K562 (cell line): ENCODE data around the gene FAM107B. TPM values are rescaled to one million over a fixed set of nuclear protein-coding genes. Genes with fewer than 3 reads are reported as not detected.

Source experiments
- ATAC-seq: fragments of 200-7000 bp; cut with Tn5 transposase; 3 replicates; pipeline ENCODE4 v1.9.1; 2020; ENCODE audit warnings: moderate library complexity
- BruUV-seq: library from RNA; stranded (reverse); fragments of 400-500 nt; replicated peaks from 2 replicates; lab custom pipeline; 2021; lab: Mats Ljungman, UMichigan
- CTCF ChIA-PET: fragments of 300-600 bp; formaldehyde crosslinking; extraction: SDS; loops from one replicate; lab custom pipeline; 2021; ENCODE audit warnings: low intra/inter-chr PET ratio; lab: Yijun Ruan, JAX
- POLR2A ChIA-PET: fragments of 300-600, 350-650 bp; sonication (Branson Sonifier 250); formaldehyde crosslinking; extraction: SDS; loops from one replicate; lab custom pipeline; 2021; ENCODE audit warnings: antibody characterized with exemption, inconsistent platforms; lab: Yijun Ruan, JAX
- DNase-seq, 4 experiments: peaks; one replicate each; pipeline versions ENCODE4 v3.0.0 to v3.0.0-alpha.2; 2011 to 2018; ENCODE audit warnings: low spot score in 3 of 4, mixed read lengths in 3 of 4; ENCODE audit errors: extremely low read depth in 1 of 4
- FAIRE-seq: peaks from 2 replicates; lab custom pipeline; 2011; peaks lifted over from hg19 to GRCh38; lab: Jason Lieb, UNC
- H2AFZ ChIP-seq: 2 replicates; pipeline ENCODE4 v1.6.0; 2011; ENCODE audit warnings: low read depth, low read length, control low read depth, inconsistent platforms
- H3K27ac ChIP-seq: fragments of 200-600 bp; 3 replicates; pipeline ENCODE4 v1.8.0; 2011; ENCODE audit warnings: low read depth, mild to moderate bottlenecking, control low read depth, inconsistent platforms, low read length, moderate library complexity, mixed read lengths; ENCODE audit errors: extremely low read depth
- H3K27me3 ChIP-seq, 2 experiments: fragments of 300-600 bp in 1 of 2; 2 replicates in 1 of 2; 3 replicates in 1 of 2; pipeline versions ENCODE4 v1.6.0 to v1.8.0; 2011; ENCODE audit warnings: inconsistent platforms in 2 of 2, low read length in 2 of 2, mild to moderate bottlenecking in 1 of 2, mixed read lengths in 1 of 2, moderate library complexity in 1 of 2; ENCODE audit not compliant: control insufficient read depth in 2 of 2, insufficient read depth in 2 of 2
- H3K36me3 ChIP-seq: fragments of 300-600 bp; 3 replicates; pipeline ENCODE4 v1.8.0; 2011; ENCODE audit warnings: mild to moderate bottlenecking, low read length, inconsistent platforms; ENCODE audit not compliant: control insufficient read depth, insufficient read depth
- H3K4me1 ChIP-seq, 2 experiments: fragments of 200-600 bp in 1 of 2; replicated peaks in 1 of 2; 2 replicates in 1 of 2; 3 replicates in 1 of 2; pipeline versions ENCODE4 v1.5.1 to v1.8.0; 2011; ENCODE audit warnings: inconsistent platforms in 2 of 2, low read length in 2 of 2, mild to moderate bottlenecking in 1 of 2, mixed read lengths in 1 of 2, moderate library complexity in 1 of 2; ENCODE audit not compliant: control insufficient read depth in 2 of 2, insufficient read depth in 2 of 2
- H3K4me2 ChIP-seq: 2 replicates; pipeline ENCODE4 v1.6.1; 2011; ENCODE audit warnings: low read length, control low read depth, inconsistent platforms, mixed read lengths; ENCODE audit not compliant: insufficient read depth
- H3K4me3 ChIP-seq: fragments of 200-600 bp; sonication (generic), shearing (Covaris generic); 2 replicates; pipeline ENCODE4 v1.5.1; 2016; ENCODE audit warnings: control low read depth, inconsistent platforms
- H3K79me2 ChIP-seq: fragments of 200-600 bp; 3 replicates; pipeline ENCODE4 v1.8.0; 2011; ENCODE audit warnings: low read length, inconsistent platforms; ENCODE audit not compliant: control insufficient read depth, insufficient read depth
- H3K9ac ChIP-seq, 2 experiments: 2 replicates each; pipeline versions ENCODE4 v1.6.0 to v1.6.1; 2011; ENCODE audit warnings: low read depth in 2 of 2, low read length in 2 of 2, control low read depth in 1 of 2, inconsistent platforms in 1 of 2, mild to moderate bottlenecking in 1 of 2, mixed read lengths in 1 of 2; ENCODE audit not compliant: insufficient read depth in 1 of 2
- H3K9me1 ChIP-seq: one replicate; pipeline ENCODE4 v1.6.0; 2011; ENCODE audit warnings: inconsistent platforms, mild to moderate bottlenecking, low read length, moderate library complexity; ENCODE audit not compliant: control insufficient read depth, insufficient read depth
- H3K9me3 ChIP-seq: replicated peaks from 2 replicates; pipeline ENCODE4 v1.5.1; 2011; ENCODE audit warnings: low read depth, low read length, inconsistent platforms; ENCODE audit not compliant: control insufficient read depth, insufficient read depth
- H4K20me1 ChIP-seq: replicated peaks from 2 replicates; pipeline ENCODE4 v1.6.1; 2011; ENCODE audit warnings: low read length, inconsistent platforms, mixed read lengths; ENCODE audit not compliant: control insufficient read depth, insufficient read depth
- BHLHE40 ChIP-seq: IDR thresholded peaks from 2 replicates; pipeline ENCODE4 v1.6.1; 2011; ENCODE audit warnings: low read length, improper control_type of control experiment
- CHD1 ChIP-seq: fragments of 200-600 bp; sonication (generic); IDR thresholded peaks from one replicate; pipeline ENCODE4 v1.6.1; 2012; ENCODE audit warnings: mild to moderate bottlenecking, moderate library complexity, low read length, inconsistent platforms
- CREM ChIP-seq: IDR thresholded peaks from 2 replicates; pipeline ENCODE4 v1.6.1; 2014; ENCODE audit warnings: antibody characterized with exemption, low read depth
- CXXC5 ChIP-seq: fragments of 250-450 bp; sonication (Bioruptor Pico); IDR thresholded peaks from 2 replicates; pipeline ENCODE4 v1.8.0; 2022; ENCODE audit warnings: inconsistent platforms, mild to moderate bottlenecking, moderate library complexity
- FOXJ2 ChIP-seq: fragments of 200-800 bp; sonication (Bioruptor generic); IDR thresholded peaks from 2 replicates; pipeline ENCODE4 v1.6.1; 2016; ENCODE audit warnings: missing genetic modification characterization, missing compliant biosample characterization
- GABPB1 ChIP-seq: sonication (generic); formaldehyde crosslinking; IDR thresholded peaks from 2 replicates; pipeline ENCODE4 v1.8.0; 2022; ENCODE audit warnings: mild to moderate bottlenecking, missing genetic modification reagents
- NFRKB ChIP-seq: fragments of 450-650 bp; IDR thresholded peaks from 2 replicates; pipeline ENCODE4 v1.6.1; 2016; ENCODE audit warnings: low read depth
- PTBP1 ChIP-seq: fragments of 200-400 bp; formaldehyde crosslinking; IDR thresholded peaks from 2 replicates; pipeline ENCODE4 v1.6.1; 2017; ENCODE audit warnings: low read depth, low read length
- TARDBP ChIP-seq: fragments of 450-650 bp; IDR thresholded peaks from 2 replicates; pipeline ENCODE4 v1.6.1; 2016
- ZNF217 ChIP-seq: sonication (generic); formaldehyde crosslinking; IDR thresholded peaks from 2 replicates; pipeline ENCODE4 v1.8.0; 2022; ENCODE audit warnings: mild to moderate bottlenecking, missing genetic modification reagents
- ZNF561 ChIP-seq: fragments of 450-650 bp; formaldehyde crosslinking; conservative IDR thresholded peaks from 2 replicates; pipeline ENCODE4 v1.4.0; 2020; ENCODE audit warnings: mild to moderate bottlenecking, moderate library complexity
- ZNF583 ChIP-seq: fragments of 250-450 bp; sonication (Bioruptor Pico); IDR thresholded peaks from 2 replicates; pipeline ENCODE4 v1.4.0; 2020
- WGBS: fragments of 100-300 bp; shearing (Covaris generic); methylation state at CpG from one replicate; pipeline ENCODE4 v1.1.6; 2016; ENCODE audit warnings: low coverage, mixed read lengths; ENCODE audit not compliant: insufficient coverage; ENCODE audit errors: missing lambda C conversion rate; 5-methylcytosine and 5-hydroxymethylcytosine counted together
- in situ Hi-C: fragments of 300-500 bp; cut with MboI; formaldehyde crosslinking; loops from 4 replicates; pipeline ENCODE4 v1.15.0; 2018; ENCODE audit warnings: inconsistent platforms, mixed read lengths
- intact Hi-C: fragments of 100-400 bp; cut with micrococcal nuclease; formaldehyde crosslinking; loops from 2 replicates; pipeline ENCODE4 v1.14.2; 2022
- polyA plus RNA-seq, 8 experiments: library from polyadenylated mRNA; depleted of rRNA in 4 of 8; stranded (reverse) in 5 of 8; unstranded in 3 of 8; fragments of >200 nt; fragmentation: Nextera tagmentation in 2 of 8; fragmentation: Illumina TruSeq in 1 of 8; extraction: Ambion mirVana in 2 of 8; extraction: Trizol in 1 of 8; gene quantifications; 2 replicates each; pipeline versions ENCODE4 v1.2.1 to v1.2.3, GENCODE V29; 2011 to 2014; ENCODE audit warnings: inconsistent platforms in 1 of 8, missing spikeins in 1 of 8
- total RNA-seq, 7 experiments: library from RNA; depleted of rRNA in 6 of 7; stranded (reverse); fragments of >200 nt in 6 of 7; fragmentation: Illumina TruSeq in 2 of 7; extraction: Trizol in 2 of 7; gene quantifications; 2 replicates each; pipeline versions ENCODE4 v1.2.1 to v1.2.3, GENCODE V29; 2011 to 2021; ENCODE audit warnings: low replicate concordance in 1 of 7
- TF ChIP-seq, protein P1 (sequence below): fragments of 450-650 bp; formaldehyde crosslinking; IDR thresholded peaks from 2 replicates; pipeline ENCODE4 v1.4.0; 2020; ENCODE audit warnings: mild to moderate bottlenecking, mixed read lengths

FAM107B gene
- total and polyA plus RNA-seq, 9 of the 15 experiments (the other 6 are each of a cell fraction or from before 2014, with no cell fraction given): 0.40 to 2.8 (median 1.4) TPM

DNA sequence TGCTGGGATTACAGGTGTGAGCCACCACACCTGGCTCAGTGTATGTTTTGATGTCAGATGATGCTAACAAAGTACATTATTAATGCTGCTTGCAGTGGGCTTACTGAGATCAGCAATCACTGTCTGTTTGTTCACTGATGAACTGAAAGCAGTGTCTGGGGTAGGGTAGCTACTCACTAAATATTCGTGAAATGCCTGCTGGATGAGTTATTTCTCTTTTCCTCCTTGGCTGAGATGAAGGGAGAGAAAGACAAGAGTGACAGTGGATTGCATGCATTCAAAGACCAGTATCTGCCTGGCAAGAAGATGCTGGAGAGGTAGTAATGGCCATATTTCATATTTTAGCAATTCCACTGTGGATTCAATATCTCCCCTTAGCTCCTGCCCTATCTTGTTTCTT lies 32.3 kb downstream of the FAM107B start:
- no peak overlapping the region for H2AFZ ChIP-seq
- no peak overlapping the region for H3K4me3 ChIP-seq
- no peaks in the 10 kb centered on the region for H3K79me2 ChIP-seq
- H3K9me1 ChIP-seq: no peaks in the 10 kb centered on the region
- CTCF ChIA-PET: no interaction called here
- DNase-seq: no peak
- no peak for FAIRE-seq
- H3K4me2 ChIP-seq: no peak overlapping the region
- peaks cover 0 to 16% of the 10 kb centered on the region in 2 experiments; a peak in 1 of 5 replicates for H3K27me3 ChIP-seq
- no peak overlapping the region for H3K27ac ChIP-seq
- H3K36me3 ChIP-seq: no peaks in the 10 kb centered on the region
- H4K20me1 ChIP-seq: no peaks in the 10 kb centered on the region
- no peak for ATAC-seq
- in situ Hi-C loops: no loop called here
- no peak overlapping the region for H3K9ac ChIP-seq
- whole genome bisulfite sequencing: 0% methylated on average over 1 of the region's 1 CpG
- no peaks in the 10 kb centered on the region for H3K4me1 ChIP-seq
- H3K9me3 ChIP-seq: no peaks in the 10 kb centered on the region
- POLR2A ChIA-PET: interaction anchor here (1.4 kb wide), 1 partner anchor 56 kb away, joined by 4 read pairs; no protein-coding TSS in a partner anchor
- no TSS peak for BruUV-seq
- no peak for TF ChIP-seq BHLHE40
- TF ChIP-seq, protein P1, sequence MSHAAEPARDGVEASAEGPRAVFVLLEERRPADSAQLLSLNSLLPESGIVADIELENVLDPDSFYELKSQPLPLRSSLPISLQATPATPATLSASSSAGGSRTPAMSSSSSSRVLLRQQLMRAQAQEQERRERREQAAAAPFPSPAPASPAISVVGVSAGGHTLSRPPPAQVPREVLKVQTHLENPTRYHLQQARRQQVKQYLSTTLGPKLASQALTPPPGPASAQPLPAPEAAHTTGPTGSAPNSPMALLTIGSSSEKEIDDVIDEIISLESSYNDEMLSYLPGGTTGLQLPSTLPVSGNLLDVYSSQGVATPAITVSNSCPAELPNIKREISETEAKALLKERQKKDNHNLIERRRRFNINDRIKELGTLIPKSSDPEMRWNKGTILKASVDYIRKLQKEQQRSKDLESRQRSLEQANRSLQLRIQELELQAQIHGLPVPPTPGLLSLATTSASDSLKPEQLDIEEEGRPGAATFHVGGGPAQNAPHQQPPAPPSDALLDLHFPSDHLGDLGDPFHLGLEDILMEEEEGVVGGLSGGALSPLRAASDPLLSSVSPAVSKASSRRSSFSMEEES: no peak
- TF ChIP-seq GABPB1 (CRISPR knock-in tag): no peak
- TF ChIP-seq NFRKB: no peak
- no peak for TF ChIP-seq FOXJ2
- TF ChIP-seq CHD1: no peak
- no peak for TF ChIP-seq CXXC5 (CRISPR knock-in tag)
- TF ChIP-seq TARDBP: no peak
- TF ChIP-seq ZNF217: no peak
- no peak for TF ChIP-seq ZNF583 (CRISPR knock-in tag)
- TF ChIP-seq PTBP1: no peak
- no peak for TF ChIP-seq ZNF561 (CRISPR knock-in tag)
- TF ChIP-seq CREM: no peak
- intact Hi-C loops: no loop called here
